Psoas muscle (tissue), 8 donors: ENCODE data around the gene FMR1. TPM values are rescaled to one million over a fixed set of nuclear protein-coding genes. Genes with fewer than 3 reads are reported as not detected.

ENCODE experiments used
- ATAC-seq, 4 donors: fragments of 200-7000 bp; cut with Tn5 transposase; one replicate each; pipeline ENCODE4 v1.9.1; 2020; ENCODE audit warnings: moderate library complexity in 3 of 4, mild to moderate bottlenecking in 2 of 4
- DNase-seq, 2 donors: peaks; one replicate each; pipeline ENCODE4 v3.0.0-alpha.2; 2020
- H3K27ac ChIP-seq: fragments of 200-600 bp; one replicate; pipeline ENCODE4 v1.8.0; 2022
- H3K27me3 ChIP-seq, 3 donors: fragments of 200-600 bp in 1 of 3; one replicate each; pipeline versions ENCODE4 v1.6.1 to v1.8.0; 2013 to 2022; ENCODE audit warnings: low read length in 2 of 3, mild to moderate bottlenecking in 2 of 3, moderate library complexity in 1 of 3; ENCODE audit not compliant: insufficient read depth in 3 of 3
- H3K36me3 ChIP-seq, 2 donors: fragments of 200-600 bp in 1 of 2; one replicate each; pipeline versions ENCODE4 v1.6.1 to v1.8.0; 2013 to 2022; ENCODE audit warnings: low read depth in 1 of 2, mild to moderate bottlenecking in 1 of 2, moderate library complexity in 1 of 2; ENCODE audit not compliant: insufficient read depth in 1 of 2
- H3K4me1 ChIP-seq: fragments of 200-600 bp; one replicate; pipeline ENCODE4 v1.8.0; 2022
- H3K4me3 ChIP-seq: fragments of 200-600 bp; one replicate; pipeline ENCODE4 v1.8.0; 2022; ENCODE audit warnings: mild to moderate bottlenecking
- H3K9me3 ChIP-seq: fragments of 200-600 bp; one replicate; pipeline ENCODE4 v1.8.0; 2022
- CTCF ChIP-seq: fragments of 200-600 bp; IDR thresholded peaks from one replicate; pipeline ENCODE4 v1.8.0; 2022; ENCODE audit warnings: antibody characterized with exemption
- WGBS, 3 donors: extraction: QIAGEN DNeasy Blood & Tissue Kit; methylation state at CpG; one replicate each; pipeline versions ENCODE4 v1.1.6 to v1.1.7; 2013; 5-methylcytosine and 5-hydroxymethylcytosine counted together
- intact Hi-C, 2 donors: fragments of 100-400 bp; cut with DNase I; formaldehyde crosslinking; loops; one replicate each; pipeline versions ENCODE4 v1.11.0 to v1.14.2; 2022
- polyA plus RNA-seq, 3 donors: library from polyadenylated mRNA; stranded (reverse); fragments of 200-250 nt; gene quantifications; one replicate each; pipeline ENCODE4 v1.2.3, GENCODE V29; 2013
- total RNA-seq, 4 donors: library from RNA; stranded (reverse); fragmentation: NEBNext Ultra II Directional in 2 of 4; extraction: Animal tissue kit (Norgen Biotek cat#: 25700) in 2 of 4; gene quantifications; one replicate each; pipeline versions ENCODE4 v1.2.1 to v1.2.4, GENCODE V29; 2021 to 2023
- donor health status: healthy with polysubstance abuse.
- donor health status: DM: no; HTN: no; CAD: no; lungs with moderate emphysema.
- donor health status: Bipolar disorder and iron deficiency.
- donor health status: healthy.
- donor health status: DM: yes; HTN: yes; CAD: no.
- donor health status: DM: no; HTN: no; CAD: no.
- donor health status: DM: no; HTN: no; CAD: no.
- donor health status: DM: yes; HTN: yes; CAD: no.

FMR1 gene
- total and polyA plus RNA-seq, 7 donors = 6.0 to 11.8 (median 10.5) TPM

- H3K27me3 ChIP-seq = no peaks in the 10 kb centered on the region
- ATAC-seq (no peak), DNase-seq (no peak)
- no peaks in the 10 kb centered on the region for H3K4me1 ChIP-seq
- no peak overlapping the region for H3K27ac ChIP-seq
- WGBS, 3 donors = 3 to 14% (median 8%) methylated on average over 2 of the region's 2 CpGs
- TF ChIP-seq CTCF = no peak
- intact Hi-C loops = no loop called here
- no peak overlapping the region for H3K4me3 ChIP-seq
- H3K36me3 ChIP-seq = no peaks in the 10 kb centered on the region
- H3K9me3 ChIP-seq = no peaks in the 10 kb centered on the region
Measured at GRCh38 chrX:147884958-147885357, 26.8 kb upstream of the FMR1 start.

GRCh38 chrX:147890756-147891155 lies 21.0 kb upstream of the FMR1 start:
- no peaks in the 10 kb centered on the region for H3K27me3 ChIP-seq
- no peaks in the 10 kb centered on the region for H3K36me3 ChIP-seq
- no peak overlapping the region for H3K27ac ChIP-seq
- TF ChIP-seq CTCF = no peak
- intact Hi-C loops = no loop called here
- DNase-seq = no peak
- no peak for ATAC-seq
- no peaks in the 10 kb centered on the region for H3K9me3 ChIP-seq
- WGBS, 3 donors = 7 to 17% (median 8%) methylated on average over 1 of the region's 1 CpG
- H3K4me1 ChIP-seq = no peaks in the 10 kb centered on the region
- no peak overlapping the region for H3K4me3 ChIP-seq

- intact Hi-C loops = no loop called here
- Histone ChIP-seq H3K9me3 (no peaks in the 10 kb centered on the region), H3K4me3 (no peak overlapping the region), H3K4me1 (no peaks in the 10 kb centered on the region), H3K36me3 (no peaks in the 10 kb centered on the region), H3K27me3 (no peaks in the 10 kb centered on the region), H3K27ac (no peak overlapping the region)
- ATAC-seq (no peak), DNase-seq (no peak)
- 27 to 59% (median 39%) methylated on average over 1 of the region's 1 CpG for WGBS, 3 donors
- no peak for TF ChIP-seq CTCF
Measured at GRCh38 chrX:147891896-147892295, 19.8 kb upstream of the FMR1 start.

GRCh38 chrX:147893741-147894140 lies 18.0 kb upstream of the FMR1 start:
- H3K27me3 ChIP-seq = no peaks in the 10 kb centered on the region
- DNase-seq (no peak), ATAC-seq (no peak)
- H3K4me1 ChIP-seq = no peaks in the 10 kb centered on the region
- no peak for TF ChIP-seq CTCF
- no peak overlapping the region for H3K27ac ChIP-seq
- intact Hi-C loops = no loop called here
- H3K36me3 ChIP-seq = no peaks in the 10 kb centered on the region
- no peaks in the 10 kb centered on the region for H3K9me3 ChIP-seq
- no peak overlapping the region for H3K4me3 ChIP-seq

GRCh38 chrX:147894366-147894963 lies 17.3 kb upstream of the FMR1 start:
- H3K4me3 ChIP-seq = no peak overlapping the region
- no peaks in the 10 kb centered on the region for H3K27me3 ChIP-seq
- DNase-seq (no peak), ATAC-seq (no peak)
- H3K4me1 ChIP-seq = no peaks in the 10 kb centered on the region
- H3K36me3 ChIP-seq = no peaks in the 10 kb centered on the region
- no peak for TF ChIP-seq CTCF
- intact Hi-C loops = no loop called here
- no peak overlapping the region for H3K27ac ChIP-seq
- H3K9me3 ChIP-seq = no peaks in the 10 kb centered on the region
- 21 to 49% (median 25%) methylated on average over 4 of the region's 4 CpGs for WGBS, 3 donors
